Measurements from ENCODE around the gene TOX2.

Gene TOX2

GRCh38 chr20:43940518-43941225 lies 26.0 kb downstream of the TOX2 start:
- no peak for DNase-seq (ENCODE audit: low read depth)

GRCh38 chr20:43941476-43942200 lies 27.0 kb downstream of the TOX2 start:
- no peak for DNase-seq (ENCODE audit: low read depth)

GRCh38 chr20:43942201-43942590 lies 27.5 kb downstream of the TOX2 start:
- DNase-seq (ENCODE audit: low read depth): no peak

- DNase-seq (ENCODE audit: low read depth): no peak
These were observed 28.1 kb downstream of the TOX2 start for GRCh38 chr20:43942667-43943285.

- DNase-seq (ENCODE audit: low read depth): no peak
These were observed 29.1 kb downstream of the TOX2 start for GRCh38 chr20:43943725-43944124.

GRCh38 chr20:43944653-43945235 lies 30.1 kb downstream of the TOX2 start:
- no peak for DNase-seq (ENCODE audit: low read depth)

- DNase-seq (ENCODE audit: low read depth): no peak
These were observed 30.9 kb downstream of the TOX2 start for GRCh38 chr20:43945391-43946205.

GRCh38 chr20:43946206-43946491 lies 31.5 kb downstream of the TOX2 start:
- DNase-seq (ENCODE audit: low read depth): no peak

- no peak for DNase-seq (ENCODE audit: low read depth)
These were observed 32.1 kb downstream of the TOX2 start for GRCh38 chr20:43946659-43947315.

- DNase-seq (ENCODE audit: low read depth): no peak
These were observed 32.7 kb downstream of the TOX2 start for GRCh38 chr20:43947316-43947710.

- no peak for DNase-seq (ENCODE audit: low read depth)
These were observed 33.8 kb downstream of the TOX2 start for GRCh38 chr20:43948455-43948854.

- no peak for DNase-seq (ENCODE audit: low read depth)
These were observed 34.6 kb downstream of the TOX2 start for GRCh38 chr20:43949248-43949647.

GRCh38 chr20:43949741-43950618 lies 35.3 kb downstream of the TOX2 start:
- peak; percentile 65 for DNase-seq (ENCODE audit: low read depth)

- DNase-seq (ENCODE audit: low read depth): no peak
These were observed 39.4 kb downstream of the TOX2 start for GRCh38 chr20:43953919-43954592.

- DNase-seq (ENCODE audit: low read depth): no peak
These were observed 40.0 kb downstream of the TOX2 start for GRCh38 chr20:43954704-43955061.

GRCh38 chr20:43955062-43955749 lies 40.6 kb downstream of the TOX2 start:
- no peak for DNase-seq (ENCODE audit: low read depth)

GRCh38 chr20:43955750-43956191 lies 41.1 kb downstream of the TOX2 start:
- DNase-seq (ENCODE audit: low read depth): no peak

GRCh38 chr20:43957392-43957791 lies 42.7 kb downstream of the TOX2 start:
- no peak for DNase-seq (ENCODE audit: low read depth)

- no peak for DNase-seq (ENCODE audit: low read depth)
These were observed 44.0 kb downstream of the TOX2 start for GRCh38 chr20:43958626-43959025.
